GM23248 (cell line): ENCODE data around the gene RHNO1. TPM values are rescaled to one million over a fixed set of nuclear protein-coding genes. Genes with fewer than 3 reads are reported as not detected.

Experiments used
- DNase-seq: peaks from one replicate; pipeline ENCODE4 v3.0.0-alpha.2; 2015
- H2AFZ ChIP-seq: fragments of 200-600 bp; sonication (generic); 2 replicates; pipeline ENCODE4 v1.6.1; 2016; ENCODE audit warnings: antibody characterized with exemption
- H3F3A ChIP-seq: fragments of 200-600 bp; sonication (generic); 2 replicates; pipeline ENCODE4 v1.6.1; 2016; ENCODE audit warnings: mild to moderate bottlenecking, antibody characterized with exemption, mixed run types; ENCODE audit not compliant: insufficient read depth
- H3K27ac ChIP-seq: fragments of 200-600 bp; sonication (generic); 2 replicates; pipeline ENCODE4 v1.5.1; 2016; ENCODE audit warnings: mild to moderate bottlenecking
- H3K27me3 ChIP-seq: fragments of 200-600 bp; sonication (generic); replicated peaks from 2 replicates; pipeline ENCODE4 v1.6.1; 2016; ENCODE audit warnings: mild to moderate bottlenecking; ENCODE audit not compliant: insufficient read depth
- H3K36me3 ChIP-seq: fragments of 200-600 bp; sonication (generic); 2 replicates; pipeline ENCODE4 v1.6.1; 2016; ENCODE audit warnings: low read depth, mild to moderate bottlenecking
- H3K4me1 ChIP-seq: fragments of 200-600 bp; sonication (generic); 2 replicates; pipeline ENCODE4 v1.6.1; 2016; ENCODE audit warnings: mild to moderate bottlenecking; ENCODE audit not compliant: insufficient read depth
- H3K4me2 ChIP-seq: fragments of 200-600 bp; sonication (generic); one replicate; pipeline ENCODE4 v1.6.1; 2016; ENCODE audit warnings: mild to moderate bottlenecking; ENCODE audit not compliant: unreplicated experiment
- H3K4me3 ChIP-seq: fragments of 200-600 bp; sonication (generic); 2 replicates; pipeline ENCODE4 v1.5.1; 2016; ENCODE audit warnings: mild to moderate bottlenecking
- H3K79me2 ChIP-seq: fragments of 200-600 bp; sonication (generic); 2 replicates; pipeline ENCODE4 v1.6.1; 2016; ENCODE audit warnings: mild to moderate bottlenecking; ENCODE audit not compliant: insufficient read depth
- H3K9ac ChIP-seq: fragments of 200-600 bp; sonication (generic); 2 replicates; pipeline ENCODE4 v1.6.1; 2016; ENCODE audit warnings: mild to moderate bottlenecking
- H3K9me2 ChIP-seq: fragments of 200-600 bp; sonication (generic); 2 replicates; pipeline ENCODE4 v1.6.1; 2016; ENCODE audit warnings: mixed run types, mild to moderate bottlenecking, moderate library complexity; ENCODE audit not compliant: insufficient read depth
- H3K9me3 ChIP-seq: fragments of 200-600 bp; sonication (generic); one replicate; pipeline ENCODE4 v1.6.1; 2017; ENCODE audit warnings: low read depth
- H4K20me1 ChIP-seq: fragments of 200-600 bp; sonication (generic); 2 replicates; pipeline ENCODE4 v1.6.0; 2016; ENCODE audit not compliant: insufficient read depth
- EZH2 ChIP-seq: fragments of 200-600 bp; sonication (generic); IDR thresholded peaks from 2 replicates; pipeline ENCODE4 v1.6.1; 2018; ENCODE audit warnings: antibody characterized with exemption, mild to moderate bottlenecking; ENCODE audit not compliant: insufficient read depth, poor library complexity, severe bottlenecking
- EZH2phosphoT487 ChIP-seq: fragments of 200-600 bp; sonication (generic); IDR thresholded peaks from 2 replicates; pipeline ENCODE4 v1.6.1; 2018; ENCODE audit warnings: antibody characterized with exemption, moderate library complexity, mild to moderate bottlenecking, low read depth; ENCODE audit not compliant: insufficient read depth
- WGBS, 2 experiments: methylation state at CpG; one replicate each; pipeline ENCODE4 v1.1.6; 2015 to 2017; ENCODE audit warnings: low lambda C conversion rate in 2 of 2, low coverage in 1 of 2; ENCODE audit errors: missing lambda C conversion rate in 2 of 2; 5-methylcytosine and 5-hydroxymethylcytosine counted together
- in situ Hi-C: fragments of 300-500 bp; cut with MboI; formaldehyde crosslinking; loops from 2 replicates; pipeline ENCODE4 v1.15.0; 2020
- polyA plus RNA-seq: library from polyadenylated mRNA; unstranded; fragments of >200 nt; fragmentation: Nextera tagmentation; extraction: Ambion mirVana; gene quantifications from 2 replicates; pipeline ENCODE4 v1.2.1, GENCODE V29; 2016
- total RNA-seq: library from RNA; depleted of rRNA; stranded (reverse); fragments of >200 nt; shearing (Covaris generic); gene quantifications from 2 replicates; pipeline ENCODE4 v1.2.3, GENCODE V29; 2014

RHNO1 gene
- total and polyA plus RNA-seq, 2 experiments from 2014 or later, result 27.6 to 38.4 TPM

- H3K9ac ChIP-seq, result no peak overlapping the region
- peak; percentile 54 for DNase-seq
- TF ChIP-seq EZH2phosphoT487 (no peak), EZH2 (no peak)
- H3F3A ChIP-seq, result peaks cover 29% of the 10 kb centered on the region
- H3K27ac ChIP-seq, result no peak overlapping the region
- H4K20me1 ChIP-seq, result no peaks in the 10 kb centered on the region
- peaks cover 37% of the 10 kb centered on the region for H3K79me2 ChIP-seq
- no peak overlapping the region for H2AFZ ChIP-seq
- WGBS, 2 experiments, result 46 to 58% methylated on average over 2 of the region's 2 CpGs
- H3K9me3 ChIP-seq, result no peaks in the 10 kb centered on the region
- H3K9me2 ChIP-seq, result no peaks in the 10 kb centered on the region
- peaks cover 42% of the 10 kb centered on the region for H3K36me3 ChIP-seq
- no peaks in the 10 kb centered on the region for H3K27me3 ChIP-seq
- in situ Hi-C loops, result no loop called here
- no peak overlapping the region for H3K4me3 ChIP-seq
- peaks cover 22% of the 10 kb centered on the region for H3K4me1 ChIP-seq
- no peak overlapping the region for H3K4me2 ChIP-seq
Observed at GRCh38 chr12:2922329-2922728, 45.3 kb downstream of the RHNO1 start.

- Histone ChIP-seq H3K27ac (no peak overlapping the region), H2AFZ (no peak overlapping the region), H3K9me2 (no peaks in the 10 kb centered on the region), H3K9ac (no peak overlapping the region), H4K20me1 (no peaks in the 10 kb centered on the region), H3K79me2 (peaks cover 39% of the 10 kb centered on the region), H3K4me2 (no peak overlapping the region), H3F3A (peaks cover 29% of the 10 kb centered on the region), H3K4me1 (peaks cover 22% of the 10 kb centered on the region), H3K27me3 (no peaks in the 10 kb centered on the region), H3K9me3 (no peaks in the 10 kb centered on the region), H3K36me3 (peaks cover 46% of the 10 kb centered on the region), H3K4me3 (no peak overlapping the region)
- TF ChIP-seq EZH2phosphoT487 (no peak), EZH2 (no peak)
- in situ Hi-C loops, result no loop called here
- WGBS, 2 experiments, result 93 to 94% methylated on average over 9 of the region's 9 CpGs
- DNase-seq, result no peak
Observed at GRCh38 chr12:2923057-2923456, 46.0 kb downstream of the RHNO1 start.

GRCh38 chr12:2924019-2924418 lies 47.0 kb downstream of the RHNO1 start:
- H3K9me3 ChIP-seq, result no peaks in the 10 kb centered on the region
- no peak overlapping the region for H3K27ac ChIP-seq
- H3K4me2 ChIP-seq, result no peak overlapping the region
- 80 to 87% methylated on average over 3 of the region's 3 CpGs for WGBS, 2 experiments
- no peaks in the 10 kb centered on the region for H3K27me3 ChIP-seq
- H3K9ac ChIP-seq, result no peak overlapping the region
- no peaks in the 10 kb centered on the region for H3K9me2 ChIP-seq
- peaks cover 29% of the 10 kb centered on the region for H3F3A ChIP-seq
- peaks cover 48% of the 10 kb centered on the region for H3K36me3 ChIP-seq
- no peaks in the 10 kb centered on the region for H4K20me1 ChIP-seq
- in situ Hi-C loops, result no loop called here
- H3K79me2 ChIP-seq, result peaks cover 31% of the 10 kb centered on the region
- no peak overlapping the region for H3K4me3 ChIP-seq
- peaks cover 22% of the 10 kb centered on the region for H3K4me1 ChIP-seq
- peak; percentile 51 for DNase-seq
- TF ChIP-seq EZH2phosphoT487, result no peak
- no peak for TF ChIP-seq EZH2
- H2AFZ ChIP-seq, result no peak overlapping the region

GRCh38 chr12:2925322-2925995 lies 48.4 kb downstream of the RHNO1 start:
- TF ChIP-seq EZH2, result no peak
- TF ChIP-seq EZH2phosphoT487, result no peak
- DNase-seq, result peak; percentile 68
- H3F3A ChIP-seq, result peaks cover 29% of the 10 kb centered on the region
- H3K4me3 ChIP-seq, result no peak overlapping the region
- no peaks in the 10 kb centered on the region for H3K9me3 ChIP-seq
- no peak overlapping the region for H2AFZ ChIP-seq
- peak overlapping the region; percentile 9; the same call in 1 of the 2 replicates for H3K27ac ChIP-seq
- peaks cover 18% of the 10 kb centered on the region; the same call in 1 of the 2 replicates for H3K79me2 ChIP-seq
- peaks cover 22% of the 10 kb centered on the region for H3K4me1 ChIP-seq
- 41 to 42% methylated on average over 6 of the region's 6 CpGs for WGBS, 2 experiments
- in situ Hi-C loops, result no loop called here
- peak overlapping the region; percentile 3 for H3K4me2 ChIP-seq
- H3K27me3 ChIP-seq, result no peaks in the 10 kb centered on the region
- no peaks in the 10 kb centered on the region for H3K9me2 ChIP-seq
- peaks cover 37% of the 10 kb centered on the region for H3K36me3 ChIP-seq
- H4K20me1 ChIP-seq, result no peaks in the 10 kb centered on the region
- H3K9ac ChIP-seq, result peak overlapping the region; percentile 32; the same call in 1 of the 2 replicates
